ENCODE measurements around the gene MZT1.

MZT1 gene, protein sequence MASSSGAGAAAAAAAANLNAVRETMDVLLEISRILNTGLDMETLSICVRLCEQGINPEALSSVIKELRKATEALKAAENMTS

DNA sequence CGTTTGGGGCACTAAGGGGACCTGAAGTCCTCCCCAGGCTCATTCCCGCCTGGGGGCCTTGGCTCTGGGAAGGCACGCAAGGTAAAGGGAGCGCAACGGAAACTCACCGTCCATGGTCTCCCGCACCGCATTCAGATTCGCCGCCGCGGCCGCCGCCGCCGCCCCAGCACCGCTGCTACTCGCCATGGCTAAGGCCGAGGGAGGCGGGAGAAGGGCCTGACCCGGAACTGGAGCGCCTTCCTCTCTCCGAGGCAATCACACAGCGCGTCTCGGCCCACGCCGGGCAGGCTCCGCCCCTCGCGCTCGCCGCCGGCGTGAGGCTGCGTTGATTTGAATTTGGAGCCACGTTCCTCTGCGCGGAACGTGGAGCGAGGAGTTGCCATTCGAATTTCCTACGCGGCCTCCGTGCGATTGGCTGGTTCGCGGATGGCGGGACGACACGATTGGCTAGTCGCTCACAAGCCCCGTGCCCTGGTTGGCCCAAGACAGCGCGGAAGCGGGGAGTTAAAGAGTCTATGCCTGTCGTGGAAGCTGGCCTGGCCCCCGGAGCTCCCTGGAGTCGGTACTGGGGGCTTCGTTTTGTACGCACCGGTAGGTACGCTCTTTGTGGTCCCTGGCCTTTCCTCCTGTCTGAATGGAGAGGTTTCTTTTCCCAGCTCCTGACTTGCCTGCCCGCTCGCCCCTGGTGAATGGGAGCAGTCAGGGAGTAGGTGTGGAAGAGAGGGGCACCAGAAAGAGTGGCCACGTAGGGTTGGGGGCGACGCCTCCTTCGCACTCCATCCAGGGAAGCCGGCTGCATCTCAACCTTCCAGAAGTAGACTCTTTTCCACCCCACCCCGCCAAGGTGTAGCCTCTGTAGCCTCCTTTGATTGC lies at the start of gene MZT1, which contains the start of gene BORA:
Gene MZT1, minus strand, starts transcription at position 213 of the 873 bp plus-strand sequence. Its CDS starts 27 bp downstream, at position 186.
Gene BORA, plus strand, starts transcription at position 507 of the 873 bp plus-strand sequence. CDS start 1,018 bp downstream, outside the sequence.
- peak within 1 kb of the TSS; percentile 98 for H3K4me3 ChIP-seq (ENCODE audit: control insufficient read depth, low read depth, low read length)
- DNase-seq (ENCODE audit: low read depth), result peak; percentile 97
- TF ChIP-seq, protein P1, sequence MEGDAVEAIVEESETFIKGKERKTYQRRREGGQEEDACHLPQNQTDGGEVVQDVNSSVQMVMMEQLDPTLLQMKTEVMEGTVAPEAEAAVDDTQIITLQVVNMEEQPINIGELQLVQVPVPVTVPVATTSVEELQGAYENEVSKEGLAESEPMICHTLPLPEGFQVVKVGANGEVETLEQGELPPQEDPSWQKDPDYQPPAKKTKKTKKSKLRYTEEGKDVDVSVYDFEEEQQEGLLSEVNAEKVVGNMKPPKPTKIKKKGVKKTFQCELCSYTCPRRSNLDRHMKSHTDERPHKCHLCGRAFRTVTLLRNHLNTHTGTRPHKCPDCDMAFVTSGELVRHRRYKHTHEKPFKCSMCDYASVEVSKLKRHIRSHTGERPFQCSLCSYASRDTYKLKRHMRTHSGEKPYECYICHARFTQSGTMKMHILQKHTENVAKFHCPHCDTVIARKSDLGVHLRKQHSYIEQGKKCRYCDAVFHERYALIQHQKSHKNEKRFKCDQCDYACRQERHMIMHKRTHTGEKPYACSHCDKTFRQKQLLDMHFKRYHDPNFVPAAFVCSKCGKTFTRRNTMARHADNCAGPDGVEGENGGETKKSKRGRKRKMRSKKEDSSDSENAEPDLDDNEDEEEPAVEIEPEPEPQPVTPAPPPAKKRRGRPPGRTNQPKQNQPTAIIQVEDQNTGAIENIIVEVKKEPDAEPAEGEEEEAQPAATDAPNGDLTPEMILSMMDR (conservative IDR thresholded peaks at IDR 0.05; ENCODE audit: control insufficient read depth, insufficient read depth, low read depth, low read length), result no peak

DNA sequence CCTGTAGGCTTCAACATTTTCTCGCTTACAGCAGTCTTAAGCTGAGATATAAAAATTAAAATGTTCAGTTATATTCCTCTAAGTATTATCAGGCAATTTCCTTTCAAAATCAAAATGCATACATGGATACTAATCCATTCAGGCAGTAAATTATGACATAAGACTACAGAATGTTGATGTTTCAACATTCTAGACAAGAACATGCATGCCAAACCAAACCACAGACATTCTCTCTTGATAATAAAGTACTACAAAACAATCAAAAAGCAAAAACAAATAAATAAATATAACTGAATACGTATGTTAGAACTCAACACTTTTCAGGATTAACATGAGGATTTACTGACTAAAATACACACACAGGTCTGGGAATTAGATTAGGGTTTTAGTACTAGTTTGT lies 46.6 kb upstream of the MZT1 start:
- TF ChIP-seq, protein P1 (conservative IDR thresholded peaks at IDR 0.05; ENCODE audit: control insufficient read depth, insufficient read depth, low read depth, low read length), result no peak
- H3K4me3 ChIP-seq (ENCODE audit: control insufficient read depth, low read depth, low read length), result no peak overlapping the region
- peak; percentile 13 for DNase-seq (ENCODE audit: low read depth)

- DNase-seq (ENCODE audit: low read depth), result no peak
- TF ChIP-seq, protein P1 (conservative IDR thresholded peaks at IDR 0.05; ENCODE audit: control insufficient read depth, insufficient read depth, low read depth, low read length), result no peak
- no peak overlapping the region for H3K4me3 ChIP-seq (ENCODE audit: control insufficient read depth, low read depth, low read length)
These were observed 36.0 kb upstream of the MZT1 start for GRCh38 chr13:72763411-72763810.

- TF ChIP-seq, protein P1 (conservative IDR thresholded peaks at IDR 0.05; ENCODE audit: control insufficient read depth, insufficient read depth, low read depth, low read length), result no peak
- DNase-seq (ENCODE audit: low read depth), result no peak
- no peak overlapping the region for H3K4me3 ChIP-seq (ENCODE audit: control insufficient read depth, low read depth, low read length)
These were observed 32.8 kb upstream of the MZT1 start for GRCh38 chr13:72760189-72760588.

DNA sequence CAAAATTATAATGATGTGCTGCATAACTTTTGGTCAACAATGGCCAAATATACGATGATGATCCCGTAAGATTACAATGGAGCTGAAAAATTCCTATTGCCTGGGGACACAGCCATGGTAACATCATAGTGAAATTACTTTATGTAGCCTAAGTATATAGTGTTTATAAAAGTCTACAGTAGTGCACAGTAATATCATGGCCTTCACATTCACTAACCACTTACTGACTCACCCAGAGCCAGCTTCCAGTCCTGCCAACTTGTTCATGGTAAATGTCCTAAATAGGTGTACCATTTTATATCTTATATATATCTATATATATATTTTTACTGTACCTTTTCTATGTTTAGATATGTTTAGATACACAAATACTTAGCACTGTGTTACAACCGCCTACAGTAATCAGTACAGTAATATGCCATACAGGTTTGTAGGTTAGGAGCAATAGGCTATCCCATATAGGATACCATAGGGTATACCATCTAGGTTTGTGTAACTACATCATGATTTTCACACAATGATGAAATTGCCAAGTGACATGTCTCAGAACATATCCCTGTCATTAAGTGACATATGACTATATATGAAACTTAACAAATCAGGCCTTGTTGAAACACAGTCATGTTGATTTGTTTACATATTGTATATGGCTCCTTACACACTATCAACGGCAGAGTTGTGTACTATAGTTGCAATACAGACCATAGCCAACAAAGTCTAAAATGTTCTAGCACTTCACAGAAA lies 30.5 kb upstream of the MZT1 start:
- peak; percentile 8 for DNase-seq (ENCODE audit: low read depth)

GRCh38 chr13:72754111-72754510 lies 26.7 kb upstream of the MZT1 start:
- DNase-seq (ENCODE audit: low read depth), result no peak

More for the DNA sequence above, 30.5 kb upstream of the MZT1 start:
- no peak overlapping the region for H3K4me3 ChIP-seq (ENCODE audit: control insufficient read depth, low read depth, low read length)
- TF ChIP-seq, protein P1 (conservative IDR thresholded peaks at IDR 0.05; ENCODE audit: control insufficient read depth, insufficient read depth, low read depth, low read length), result no peak

More at GRCh38 chr13:72754111-72754510, 26.7 kb upstream of the MZT1 start:
- TF ChIP-seq, protein P1 (conservative IDR thresholded peaks at IDR 0.05; ENCODE audit: control insufficient read depth, insufficient read depth, low read depth, low read length), result no peak
- no peak overlapping the region for H3K4me3 ChIP-seq (ENCODE audit: control insufficient read depth, low read depth, low read length)

All from fibroblast of mammary gland (primary cell).